Left ventricle myocardium inferior (tissue), 1 donor: ENCODE results near the gene SLC6A2. TPM values are rescaled to one million over a fixed set of nuclear protein-coding genes. Genes with fewer than 3 reads are reported as not detected.
A peak's percentile ranks its signal among the peaks of the same experiment; 100 is the strongest.

ENCODE experiments used
- DNase-seq: peaks from one replicate; pipeline ENCODE4 v3.0.0-alpha.2; 2020
- H3K27ac ChIP-seq: fragments of 200-600 bp; replicated peaks from 2 replicates; pipeline ENCODE4 v1.8.0; 2021
- H3K27me3 ChIP-seq: fragments of 200-600 bp; 2 replicates; pipeline ENCODE4 v1.8.0; 2021; ENCODE audit warnings: low read depth
- H3K36me3 ChIP-seq: fragments of 200-600 bp; 2 replicates; pipeline ENCODE4 v1.8.0; 2021
- H3K4me1 ChIP-seq: fragments of 200-600 bp; 2 replicates; pipeline ENCODE4 v1.8.0; 2021
- H3K4me3 ChIP-seq: fragments of 200-600 bp; 2 replicates; pipeline ENCODE4 v1.8.0; 2021; ENCODE audit warnings: mild to moderate bottlenecking, moderate library complexity
- H3K9me3 ChIP-seq: fragments of 200-600 bp; replicated peaks from 2 replicates; pipeline ENCODE4 v1.8.0; 2021
- intact Hi-C: fragments of 100-400 bp; cut with micrococcal nuclease; formaldehyde crosslinking; loops from one replicate; pipeline ENCODE4 v1.11.0; 2022
- total RNA-seq: library from RNA; stranded (reverse); fragmentation: NEBNext Ultra II Directional; extraction: Animal tissue kit (Norgen Biotek cat#: 25700); gene quantifications from one replicate; pipeline ENCODE4 v1.2.1, GENCODE V29; 2021
- TF ChIP-seq, protein P1 (sequence below): fragments of 200-600 bp; IDR thresholded peaks from 2 replicates; pipeline ENCODE4 v1.8.0; 2021; ENCODE audit warnings: antibody characterized with exemption, mild to moderate bottlenecking, borderline replicate concordance
- donor health status: DM: no; HTN: yes; CAD: no; lungs with severe emphysema.

Gene SLC6A2
- total RNA-seq, 1 donor from 2014 or later: not detected

DNA sequence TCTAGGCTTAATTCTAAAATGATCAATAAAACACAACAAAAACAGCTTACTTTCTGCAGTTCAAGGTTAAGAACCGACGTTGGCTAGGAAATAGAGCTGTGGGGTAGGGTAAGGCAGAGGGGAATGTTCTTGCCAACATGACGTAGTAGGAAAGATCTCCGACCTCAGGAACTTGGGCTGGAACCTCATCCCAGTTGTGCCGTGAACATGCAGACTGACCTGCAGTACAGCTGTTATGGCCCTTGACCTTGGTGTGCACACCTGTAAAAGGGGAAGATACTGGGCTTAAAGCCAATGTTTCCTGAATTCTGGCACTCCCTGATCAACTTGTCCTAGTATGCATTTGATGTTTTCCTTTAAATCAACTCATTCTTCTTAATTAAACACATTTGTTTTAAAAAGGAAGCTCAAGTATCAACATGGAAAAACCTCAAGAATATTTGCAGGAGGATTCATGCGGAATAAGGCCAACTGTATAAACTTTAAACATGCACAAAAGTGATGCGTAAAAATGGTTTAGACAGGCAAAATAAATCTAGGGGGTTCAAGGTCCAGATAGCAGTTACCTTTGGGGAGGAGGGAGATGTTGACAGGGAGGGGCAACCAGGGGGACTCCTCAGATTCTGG lies 14.2 kb upstream of the SLC6A2 start:
- H3K27ac ChIP-seq: no peak overlapping the region
- no peaks in the 10 kb centered on the region for H3K9me3 ChIP-seq
- H3K4me1 ChIP-seq: no peaks in the 10 kb centered on the region
- H3K36me3 ChIP-seq: no peaks in the 10 kb centered on the region
- H3K4me3 ChIP-seq: no peak overlapping the region
- peaks cover 79% of the 10 kb centered on the region for H3K27me3 ChIP-seq
- TF ChIP-seq, protein P1, sequence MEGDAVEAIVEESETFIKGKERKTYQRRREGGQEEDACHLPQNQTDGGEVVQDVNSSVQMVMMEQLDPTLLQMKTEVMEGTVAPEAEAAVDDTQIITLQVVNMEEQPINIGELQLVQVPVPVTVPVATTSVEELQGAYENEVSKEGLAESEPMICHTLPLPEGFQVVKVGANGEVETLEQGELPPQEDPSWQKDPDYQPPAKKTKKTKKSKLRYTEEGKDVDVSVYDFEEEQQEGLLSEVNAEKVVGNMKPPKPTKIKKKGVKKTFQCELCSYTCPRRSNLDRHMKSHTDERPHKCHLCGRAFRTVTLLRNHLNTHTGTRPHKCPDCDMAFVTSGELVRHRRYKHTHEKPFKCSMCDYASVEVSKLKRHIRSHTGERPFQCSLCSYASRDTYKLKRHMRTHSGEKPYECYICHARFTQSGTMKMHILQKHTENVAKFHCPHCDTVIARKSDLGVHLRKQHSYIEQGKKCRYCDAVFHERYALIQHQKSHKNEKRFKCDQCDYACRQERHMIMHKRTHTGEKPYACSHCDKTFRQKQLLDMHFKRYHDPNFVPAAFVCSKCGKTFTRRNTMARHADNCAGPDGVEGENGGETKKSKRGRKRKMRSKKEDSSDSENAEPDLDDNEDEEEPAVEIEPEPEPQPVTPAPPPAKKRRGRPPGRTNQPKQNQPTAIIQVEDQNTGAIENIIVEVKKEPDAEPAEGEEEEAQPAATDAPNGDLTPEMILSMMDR: no peak
- intact Hi-C loops: no loop called here
- no peak for DNase-seq

DNA sequence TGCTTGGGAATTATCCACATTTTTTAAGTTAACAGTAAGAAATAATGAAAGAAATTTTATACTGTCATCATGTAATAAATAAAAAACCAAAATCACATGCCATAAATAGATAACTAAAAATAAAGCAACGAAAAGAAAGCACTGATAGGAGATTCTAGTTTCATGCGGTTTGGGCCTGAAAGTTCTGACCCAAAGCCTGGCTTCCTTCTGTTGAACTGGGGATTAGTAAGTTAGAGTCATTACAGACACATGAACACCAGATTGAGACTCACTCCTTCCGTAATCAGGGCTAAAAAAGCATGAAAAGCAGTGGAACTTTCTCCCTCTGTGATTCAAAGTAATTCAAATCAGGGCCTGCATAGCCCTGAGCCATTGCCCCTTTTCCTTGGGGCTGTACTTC lies 13.2 kb upstream of the SLC6A2 start:
- no peak for DNase-seq
- H3K4me1 ChIP-seq: no peaks in the 10 kb centered on the region
- no peaks in the 10 kb centered on the region for H3K9me3 ChIP-seq
- intact Hi-C loops: no loop called here
- H3K27me3 ChIP-seq: peaks cover 76% of the 10 kb centered on the region
- H3K27ac ChIP-seq: no peak overlapping the region
- H3K36me3 ChIP-seq: no peaks in the 10 kb centered on the region
- no peak overlapping the region for H3K4me3 ChIP-seq
- TF ChIP-seq, protein P1: no peak

DNA sequence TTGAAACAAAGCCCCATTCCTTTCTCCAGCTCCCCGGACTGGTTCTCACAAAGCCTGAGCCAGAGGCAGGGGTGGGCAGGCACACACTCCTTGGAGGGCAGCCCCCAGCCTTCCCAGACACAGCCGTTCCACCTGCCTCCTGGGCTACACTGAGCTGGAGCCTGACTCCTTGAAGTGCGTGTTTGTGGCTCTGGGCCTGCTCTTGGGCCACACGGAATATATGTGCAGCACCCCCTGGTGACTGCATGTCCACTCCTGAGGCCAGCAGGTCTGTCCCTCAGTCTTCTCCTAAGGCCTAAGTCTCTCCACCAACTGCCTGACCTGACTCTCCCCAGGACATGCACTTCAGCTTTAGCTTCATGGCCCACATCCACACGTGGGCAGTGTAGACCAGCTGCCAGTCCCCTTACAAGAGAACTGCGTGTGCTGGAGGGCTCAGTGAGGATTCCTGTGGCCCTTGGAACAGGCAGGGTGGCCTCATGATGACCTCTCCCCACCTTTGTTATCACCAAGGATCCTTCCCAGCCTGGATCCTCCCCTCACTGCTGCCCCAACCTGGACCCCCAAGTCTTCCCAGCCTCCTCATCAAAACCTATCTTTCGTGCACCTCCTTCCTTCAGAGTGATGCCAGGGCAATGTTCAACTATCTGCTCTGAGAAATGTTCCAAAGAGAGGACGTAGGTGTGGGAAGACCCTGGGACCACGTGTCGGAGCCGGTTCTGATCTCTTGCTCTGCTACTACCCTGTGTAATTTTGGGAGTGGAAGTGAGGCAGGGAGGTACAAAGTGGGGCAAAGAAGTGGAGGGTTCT lies 12.4 kb upstream of the SLC6A2 start:
- Histone ChIP-seq H3K4me3 (no peak overlapping the region), H3K4me1 (no peaks in the 10 kb centered on the region), H3K36me3 (no peaks in the 10 kb centered on the region), H3K27ac (no peak overlapping the region), H3K9me3 (no peaks in the 10 kb centered on the region), H3K27me3 (peaks cover 73% of the 10 kb centered on the region)
- TF ChIP-seq, protein P1: peak; percentile 16
- intact Hi-C loops: no loop called here
- no peak for DNase-seq

DNA sequence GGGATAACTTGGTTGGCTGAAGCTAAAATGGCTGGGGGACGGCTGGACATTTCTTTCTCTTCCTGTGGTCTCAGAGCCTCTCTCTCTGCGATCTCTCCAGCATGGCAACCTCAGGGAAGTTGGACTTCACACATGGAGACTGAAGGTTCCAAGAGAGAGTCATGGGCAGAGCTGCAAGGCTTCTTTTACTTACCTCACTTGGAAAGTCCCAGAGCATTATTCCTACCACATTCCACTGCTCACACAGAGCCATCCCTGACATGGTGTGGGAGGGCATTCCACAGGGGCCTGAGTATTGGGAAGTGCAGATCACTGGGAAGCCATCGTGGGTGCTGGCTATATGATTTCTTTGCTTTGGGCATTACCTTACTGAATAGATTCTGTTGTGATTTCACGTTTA lies 9.8 kb upstream of the SLC6A2 start:
- intact Hi-C loops: no loop called here
- Histone ChIP-seq H3K27me3 (peaks cover 71% of the 10 kb centered on the region), H3K4me1 (no peaks in the 10 kb centered on the region), H3K9me3 (no peaks in the 10 kb centered on the region), H3K27ac (no peak overlapping the region), H3K4me3 (no peak overlapping the region), H3K36me3 (no peaks in the 10 kb centered on the region)
- DNase-seq: no peak
- TF ChIP-seq, protein P1: no peak

DNA sequence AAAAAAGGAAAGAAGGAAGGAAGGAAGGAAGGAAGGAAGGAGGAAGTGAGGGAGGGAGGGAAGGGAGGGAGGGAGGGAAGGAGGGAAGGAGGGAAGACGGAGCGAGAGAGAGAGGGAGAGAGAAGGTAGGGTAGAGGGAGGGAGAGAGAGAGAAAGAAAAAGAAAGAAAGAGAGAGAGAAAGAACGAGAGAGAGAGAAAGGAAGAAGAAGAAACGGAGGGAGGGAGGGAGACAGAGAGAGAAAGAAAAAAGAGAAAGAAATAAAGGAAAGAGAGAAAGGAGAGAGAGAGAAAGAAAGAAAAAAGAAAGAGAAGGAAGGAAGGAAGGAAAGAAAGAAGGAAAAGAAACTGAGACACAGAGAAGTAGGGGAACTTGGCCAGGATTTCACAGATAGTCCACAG lies 8.4 kb upstream of the SLC6A2 start:
- TF ChIP-seq, protein P1: no peak
- Histone ChIP-seq H3K27ac (no peak overlapping the region), H3K4me1 (no peaks in the 10 kb centered on the region), H3K36me3 (no peaks in the 10 kb centered on the region), H3K4me3 (no peak overlapping the region), H3K27me3 (peaks cover 84% of the 10 kb centered on the region), H3K9me3 (no peaks in the 10 kb centered on the region)
- intact Hi-C loops: no loop called here
- DNase-seq: no peak
